Endodermal cell (in vitro differentiated cells): Measurements from ENCODE around the gene INF2. TPM values are rescaled to one million over a fixed set of nuclear protein-coding genes. Genes with fewer than 3 reads are reported as not detected.

Experiments used
- DNase-seq: peaks from one replicate; pipeline ENCODE4 v3.0.0-alpha.2; 2017
- H3K27ac ChIP-seq: 2 replicates; pipeline ENCODE4 v1.5.1; 2013; ENCODE audit warnings: mild to moderate bottlenecking, low read depth, low read length, moderate library complexity
- H3K27me3 ChIP-seq: 2 replicates; pipeline ENCODE4 v1.6.1; 2013; ENCODE audit warnings: mild to moderate bottlenecking, low read length, moderate library complexity; ENCODE audit not compliant: insufficient read depth, control insufficient read depth, poor library complexity, severe bottlenecking
- H3K36me3 ChIP-seq: 2 replicates; pipeline ENCODE4 v1.7.0; 2013; ENCODE audit warnings: mild to moderate bottlenecking, low read length, moderate library complexity; ENCODE audit not compliant: control insufficient read depth, insufficient read depth
- H3K4me1 ChIP-seq: one replicate; pipeline ENCODE4 v1.7.0; 2013; ENCODE audit warnings: low read length; ENCODE audit not compliant: control insufficient read depth, insufficient read depth
- H3K4me3 ChIP-seq: 2 replicates; pipeline ENCODE4 v1.5.1; 2013; ENCODE audit warnings: mild to moderate bottlenecking, low read length, moderate library complexity
- H3K9ac ChIP-seq: 2 replicates; pipeline ENCODE4 v1.6.1; 2013; ENCODE audit warnings: mild to moderate bottlenecking, low read length, moderate library complexity; ENCODE audit not compliant: poor library complexity, severe bottlenecking; ENCODE audit errors: extremely low read depth
- H3K9me3 ChIP-seq: 2 replicates; pipeline ENCODE4 v1.6.1; 2013; ENCODE audit warnings: mild to moderate bottlenecking, low read length, moderate library complexity; ENCODE audit not compliant: control insufficient read depth
- H3K27ac Mint-ChIP-seq: 2 replicates; pipeline ENCODE4 v1.8.0; 2020; ENCODE audit warnings: mixed read lengths
- H3K27me3 Mint-ChIP-seq: 2 replicates; pipeline ENCODE4 v1.8.0; 2021; ENCODE audit warnings: mild to moderate bottlenecking, mixed read lengths; ENCODE audit not compliant: insufficient read depth
- H3K36me3 Mint-ChIP-seq: 2 replicates; pipeline ENCODE4 v1.8.0; 2020; ENCODE audit warnings: low read depth, mixed read lengths
- H3K4me1 Mint-ChIP-seq: 2 replicates; pipeline ENCODE4 v1.8.0; 2020; ENCODE audit warnings: mixed read lengths
- H3K4me3 Mint-ChIP-seq: 2 replicates; pipeline ENCODE4 v1.8.0; 2020; ENCODE audit warnings: mild to moderate bottlenecking, moderate library complexity, mixed read lengths
- H3K9me3 Mint-ChIP-seq: 2 replicates; pipeline ENCODE4 v1.8.0; 2020; ENCODE audit warnings: mild to moderate bottlenecking, mixed read lengths
- CTCF ChIP-seq: fragments of 200-600 bp; sonication (generic); conservative IDR thresholded peaks from 2 replicates; pipeline ENCODE4 v1.5.0; 2021; ENCODE audit warnings: antibody characterized with exemption, mild to moderate bottlenecking
- WGBS, 2 experiments: methylation state at CpG; one replicate each; pipeline versions ENCODE4 v1.1.5 to v1.1.7; 2013; ENCODE audit warnings: missing lambda C conversion rate in 2 of 2, mixed read lengths in 1 of 2; ENCODE audit not compliant: insufficient coverage in 1 of 2, insufficient read length in 1 of 2; 5-methylcytosine and 5-hydroxymethylcytosine counted together
- total RNA-seq, 2 donors: library from RNA; stranded (reverse); fragmentation: NEBNext Ultra II Directional in 1 of 2; extraction: Animal tissue kit (Norgen Biotek cat#: 25700) in 1 of 2; gene quantifications; 2 replicates in 1 of 2; 3 replicates in 1 of 2; pipeline ENCODE4 v1.2.1, GENCODE V29; 2021

Gene INF2
- total RNA-seq, 2 donors from 2014 or later: 99.7 to 114 TPM

GRCh38 chr14:104697317-104697703 is 7.9 kb downstream of the INF2 start:
- Mint-ChIP-seq H3K4me3 (no peak overlapping the region), H3K4me1 (peaks cover 12% of the 10 kb centered on the region), H3K36me3 (peaks cover 16% of the 10 kb centered on the region), H3K9me3 (no peaks in the 10 kb centered on the region), H3K27ac (no peak overlapping the region), H3K27me3 (no peaks in the 10 kb centered on the region)
- Histone ChIP-seq H3K4me3 (no peak overlapping the region), H3K36me3 (peaks cover 11% of the 10 kb centered on the region), H3K9ac (no peak overlapping the region), H3K9me3 (no peaks in the 10 kb centered on the region), H3K27ac (no peak overlapping the region), H3K4me1 (peaks cover 5% of the 10 kb centered on the region), H3K27me3 (no peaks in the 10 kb centered on the region)
- TF ChIP-seq CTCF: no peak
- 92 to 100% methylated on average over 5 to 10 of the region's 10 CpGs for WGBS, 2 experiments
- no peak for DNase-seq

GRCh38 chr14:104697892-104698583 is 8.6 kb downstream of the INF2 start:
- Histone ChIP-seq H3K9ac (no peak overlapping the region), H3K36me3 (peaks cover 13% of the 10 kb centered on the region), H3K27me3 (no peaks in the 10 kb centered on the region), H3K27ac (no peak overlapping the region), H3K4me1 (peaks cover 5% of the 10 kb centered on the region), H3K4me3 (no peak overlapping the region), H3K9me3 (no peaks in the 10 kb centered on the region)
- 86 to 92% methylated on average over 7 to 19 of the region's 19 CpGs for WGBS, 2 experiments
- H3K9me3 Mint-ChIP-seq: no peaks in the 10 kb centered on the region
- peaks cover 20% of the 10 kb centered on the region for H3K36me3 Mint-ChIP-seq
- DNase-seq: peak; percentile 60
- no peaks in the 10 kb centered on the region for H3K27me3 Mint-ChIP-seq
- H3K4me3 Mint-ChIP-seq: no peak overlapping the region
- no peak for TF ChIP-seq CTCF
- no peak overlapping the region for H3K27ac Mint-ChIP-seq
- peaks cover 12% of the 10 kb centered on the region for H3K4me1 Mint-ChIP-seq

- no peak overlapping the region for H3K4me3 Mint-ChIP-seq
- no peak overlapping the region for H3K27ac Mint-ChIP-seq
- Histone ChIP-seq H3K4me1 (peaks cover 5% of the 10 kb centered on the region), H3K9me3 (peaks cover under 1% of the 10 kb centered on the region), H3K27ac (no peak overlapping the region), H3K9ac (no peak overlapping the region), H3K36me3 (peaks cover 19% of the 10 kb centered on the region), H3K4me3 (no peak overlapping the region), H3K27me3 (no peaks in the 10 kb centered on the region)
- 93% methylated on average over 15 to 24 of the region's 24 CpGs for WGBS, 2 experiments
- no peak for TF ChIP-seq CTCF
- no peaks in the 10 kb centered on the region for H3K27me3 Mint-ChIP-seq
- peaks cover 28% of the 10 kb centered on the region for H3K36me3 Mint-ChIP-seq
- peaks cover 3% of the 10 kb centered on the region for H3K9me3 Mint-ChIP-seq
- DNase-seq: no peak
- peaks cover 12% of the 10 kb centered on the region for H3K4me1 Mint-ChIP-seq
Measured at GRCh38 chr14:104698688-104699425, 9.4 kb downstream of the INF2 start.
